GM23248 (cell line): Measurements from ENCODE around the gene CMBL.
"Not testable (repeated sequence)": the region's sequence is repeated elsewhere in the genome, so short reads cannot be mapped to it uniquely, and the experiment has no call there.

Source experiments
- EZH2 ChIP-seq: fragments of 200-600 bp; sonication (generic); IDR thresholded peaks from 2 replicates; pipeline ENCODE4 v1.6.1; 2018; ENCODE audit warnings: antibody characterized with exemption, mild to moderate bottlenecking; ENCODE audit not compliant: insufficient read depth, poor library complexity, severe bottlenecking
- EZH2phosphoT487 ChIP-seq: fragments of 200-600 bp; sonication (generic); IDR thresholded peaks from 2 replicates; pipeline ENCODE4 v1.6.1; 2018; ENCODE audit warnings: antibody characterized with exemption, moderate library complexity, mild to moderate bottlenecking, low read depth; ENCODE audit not compliant: insufficient read depth

GRCh38 chr5:10344461-10345106 is 36.9 kb upstream of the CMBL start:
- TF ChIP-seq EZH2, EZH2phosphoT487: not testable (repeated sequence)
